ENCODE measurements around the gene APP. TPM values are rescaled to one million over a fixed set of nuclear protein-coding genes. Genes with fewer than 3 reads are reported as not detected.

Gene APP
- total RNA-seq, 1 experiment from 2014 or later = 472 TPM

- H3K9me3 Mint-ChIP-seq (ENCODE audit: unreplicated experiment) = no peaks in the 10 kb centered on the region
- H3K27me3 Mint-ChIP-seq (ENCODE audit: insufficient read depth, unreplicated experiment) = no peaks in the 10 kb centered on the region
- ChIA-PET CTCF (interaction anchor here (0.8 kb wide), 2 partner anchors 18 to 21 kb away, joined by 3 to 4 read pairs; no protein-coding TSS in a partner anchor), POLR2A (interaction anchor here (1.0 to 9.0 kb wide), 8 partner anchors 8 to 27 kb away, joined by 4 to 64 read pairs (median 6); partner anchors contain the start of gene APP)
- H3K4me3 Mint-ChIP-seq (ENCODE audit: unreplicated experiment) = peak overlapping the region; percentile 14
- intact Hi-C loops (cut with micrococcal nuclease) = no loop called here
- no peak for TF ChIP-seq CTCF (IDR thresholded peaks at IDR 0.05; ENCODE audit: unreplicated experiment)
- peak overlapping the region; percentile 85 for H3K27ac Mint-ChIP-seq (ENCODE audit: low read depth, unreplicated experiment)
- H3K36me3 Mint-ChIP-seq (ENCODE audit: insufficient read depth, unreplicated experiment) = peaks cover 30% of the 10 kb centered on the region
- no TSS peak for BruUV-seq (replicated peaks)
- H3K4me1 Mint-ChIP-seq (ENCODE audit: insufficient read depth, unreplicated experiment) = peaks cover 20% of the 10 kb centered on the region
- DNase-seq (ENCODE audit: unreplicated experiment) = peak; percentile 91
Observed at GRCh38 chr21:26140164-26140579, 30.4 kb downstream of the APP start.

- peak; percentile 20 for DNase-seq (ENCODE audit: unreplicated experiment)
Observed at GRCh38 chr21:26138615-26139257, 31.8 kb downstream of the APP start.

GRCh38 chr21:26137379-26138060 lies 33.0 kb downstream of the APP start:
- ChIA-PET CTCF (interaction anchor here (0.6 to 0.9 kb wide), 3 partner anchors 11 to 265 kb away, joined by 3 to 4 read pairs (median 3); no protein-coding TSS in a partner anchor), POLR2A (interaction anchor here (0.7 to 9.0 kb wide), 7 partner anchors 9 to 30 kb away, joined by 3 to 64 read pairs (median 4); partner anchors contain the start of gene APP)
- Mint-ChIP-seq H3K4me3 (ENCODE audit: unreplicated experiment) (no peak overlapping the region), H3K36me3 (ENCODE audit: insufficient read depth, unreplicated experiment) (peaks cover 17% of the 10 kb centered on the region), H3K27ac (ENCODE audit: low read depth, unreplicated experiment) (peak overlapping the region; percentile 23), H3K27me3 (ENCODE audit: insufficient read depth, unreplicated experiment) (no peaks in the 10 kb centered on the region), H3K4me1 (ENCODE audit: insufficient read depth, unreplicated experiment) (peaks cover 22% of the 10 kb centered on the region), H3K9me3 (ENCODE audit: unreplicated experiment) (no peaks in the 10 kb centered on the region)
- BruUV-seq (replicated peaks) = no TSS peak
- peak; percentile 14 for DNase-seq (ENCODE audit: unreplicated experiment)
- no peak for TF ChIP-seq CTCF (IDR thresholded peaks at IDR 0.05; ENCODE audit: unreplicated experiment)
- intact Hi-C loops (cut with micrococcal nuclease) = no loop called here

More at GRCh38 chr21:26138615-26139257, 31.8 kb downstream of the APP start:
- no peaks in the 10 kb centered on the region for H3K27me3 Mint-ChIP-seq (ENCODE audit: insufficient read depth, unreplicated experiment)
- CTCF ChIA-PET = interaction anchor here (0.6 to 0.7 kb wide), 2 partner anchors 17 to 19 kb away, joined by 3 read pairs; no protein-coding TSS in a partner anchor
- POLR2A ChIA-PET = interaction anchor here (0.7 to 9.0 kb wide), 5 partner anchors 9 to 29 kb away, joined by 3 to 64 read pairs (median 12); partner anchors contain the start of gene APP
- H3K9me3 Mint-ChIP-seq (ENCODE audit: unreplicated experiment) = no peaks in the 10 kb centered on the region
- intact Hi-C loops (cut with micrococcal nuclease) = no loop called here
- H3K36me3 Mint-ChIP-seq (ENCODE audit: insufficient read depth, unreplicated experiment) = peaks cover 24% of the 10 kb centered on the region
- no TSS peak for BruUV-seq (replicated peaks)
- TF ChIP-seq CTCF (IDR thresholded peaks at IDR 0.05; ENCODE audit: unreplicated experiment) = no peak
- H3K4me3 Mint-ChIP-seq (ENCODE audit: unreplicated experiment) = no peak overlapping the region
- H3K4me1 Mint-ChIP-seq (ENCODE audit: insufficient read depth, unreplicated experiment) = peaks cover 20% of the 10 kb centered on the region
- H3K27ac Mint-ChIP-seq (ENCODE audit: low read depth, unreplicated experiment) = no peak overlapping the region

GRCh38 chr21:26136671-26137070 lies 33.9 kb downstream of the APP start:
- Mint-ChIP-seq H3K27me3 (ENCODE audit: insufficient read depth, unreplicated experiment) (no peaks in the 10 kb centered on the region), H3K36me3 (ENCODE audit: insufficient read depth, unreplicated experiment) (peaks cover 14% of the 10 kb centered on the region), H3K9me3 (ENCODE audit: unreplicated experiment) (no peaks in the 10 kb centered on the region), H3K4me1 (ENCODE audit: insufficient read depth, unreplicated experiment) (peaks cover 25% of the 10 kb centered on the region), H3K4me3 (ENCODE audit: unreplicated experiment) (no peak overlapping the region), H3K27ac (ENCODE audit: low read depth, unreplicated experiment) (peak overlapping the region; percentile 23)
- ChIA-PET CTCF (interaction anchor here (0.7 to 1.0 kb wide), 3 partner anchors 11 to 35 kb away, joined by 3 to 6 read pairs (median 3); no protein-coding TSS in a partner anchor), POLR2A (interaction anchor here (1.0 to 9.0 kb wide), 5 partner anchors 9 to 31 kb away, joined by 3 to 64 read pairs (median 4); partner anchors contain the start of gene APP)
- intact Hi-C loops (cut with micrococcal nuclease) = no loop called here
- BruUV-seq (replicated peaks) = no TSS peak
- no peak for TF ChIP-seq CTCF (IDR thresholded peaks at IDR 0.05; ENCODE audit: unreplicated experiment)
- no peak for DNase-seq (ENCODE audit: unreplicated experiment)
